NCI-H2107 (cell line): Measurements from ENCODE around the gene SUCNR1.
"Not testable (repeated sequence)": the region's sequence is repeated elsewhere in the genome, so short reads cannot be mapped to it uniquely, and the experiment has no call there.

Experiments
- DNase-seq: peaks from one replicate; lab custom pipeline; 2025; lab: John Stamatoyannopoulos, UW

Gene SUCNR1, protein sequence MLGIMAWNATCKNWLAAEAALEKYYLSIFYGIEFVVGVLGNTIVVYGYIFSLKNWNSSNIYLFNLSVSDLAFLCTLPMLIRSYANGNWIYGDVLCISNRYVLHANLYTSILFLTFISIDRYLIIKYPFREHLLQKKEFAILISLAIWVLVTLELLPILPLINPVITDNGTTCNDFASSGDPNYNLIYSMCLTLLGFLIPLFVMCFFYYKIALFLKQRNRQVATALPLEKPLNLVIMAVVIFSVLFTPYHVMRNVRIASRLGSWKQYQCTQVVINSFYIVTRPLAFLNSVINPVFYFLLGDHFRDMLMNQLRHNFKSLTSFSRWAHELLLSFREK

GRCh38 chr3:151873398-151873797, at the start of gene SUCNR1:
Gene SUCNR1, plus strand, starts transcription at chr3:151873643. Its CDS starts 6,250 bp downstream, at chr3:151879893.
- DNase-seq: no peak

- no peak for DNase-seq
Measured at GRCh38 chr3:151827816-151828215, 45.6 kb upstream of the SUCNR1 start.

GRCh38 chr3:151835751-151836525, 37.5 kb upstream of the SUCNR1 start:
- no peak for DNase-seq

- no peak for DNase-seq
Measured at GRCh38 chr3:151837057-151837456, 36.4 kb upstream of the SUCNR1 start.

GRCh38 chr3:151838574-151839312, 34.7 kb upstream of the SUCNR1 start:
- DNase-seq: peak; percentile 23

GRCh38 chr3:151839313-151839631, 34.2 kb upstream of the SUCNR1 start:
- no peak for DNase-seq

GRCh38 chr3:151841801-151842200, 31.6 kb upstream of the SUCNR1 start:
- DNase-seq: no peak

- no peak for DNase-seq
Measured at GRCh38 chr3:151843275-151843674, 30.2 kb upstream of the SUCNR1 start.

GRCh38 chr3:151845306-151845905, 28.0 kb upstream of the SUCNR1 start:
- no peak for DNase-seq

- DNase-seq: not testable (repeated sequence)
Measured at GRCh38 chr3:151850065-151850464, 23.4 kb upstream of the SUCNR1 start.

- DNase-seq: no peak
Measured at GRCh38 chr3:151852074-151852811, 21.2 kb upstream of the SUCNR1 start.

- no peak for DNase-seq
Measured at GRCh38 chr3:151856118-151856517, 17.3 kb upstream of the SUCNR1 start.

DNA sequence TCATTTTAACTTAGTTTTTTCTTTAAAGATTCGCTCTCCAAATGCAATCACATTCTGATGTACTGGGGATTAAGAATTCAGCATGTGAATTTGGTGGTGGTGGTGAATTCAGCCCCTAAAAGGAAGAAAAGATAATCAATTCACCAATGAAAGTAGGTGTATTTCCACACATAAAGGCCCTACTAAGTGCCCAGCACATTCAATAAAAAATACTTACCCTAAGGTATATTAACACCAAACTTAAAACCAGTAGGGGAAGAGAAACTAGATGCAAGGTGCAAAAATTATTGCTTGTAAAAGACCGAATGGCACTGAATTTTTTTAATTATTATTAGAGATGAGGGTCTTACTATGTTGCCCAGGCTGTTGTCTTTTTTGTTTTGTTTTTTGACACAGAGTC, 16.8 kb upstream of the SUCNR1 start:
- DNase-seq: no peak

GRCh38 chr3:151859233-151859673, 14.2 kb upstream of the SUCNR1 start:
- no peak for DNase-seq

GRCh38 chr3:151859905-151860304, 13.5 kb upstream of the SUCNR1 start:
- DNase-seq: no peak

- DNase-seq: no peak
Measured at GRCh38 chr3:151863611-151864010, 9.8 kb upstream of the SUCNR1 start.

DNA sequence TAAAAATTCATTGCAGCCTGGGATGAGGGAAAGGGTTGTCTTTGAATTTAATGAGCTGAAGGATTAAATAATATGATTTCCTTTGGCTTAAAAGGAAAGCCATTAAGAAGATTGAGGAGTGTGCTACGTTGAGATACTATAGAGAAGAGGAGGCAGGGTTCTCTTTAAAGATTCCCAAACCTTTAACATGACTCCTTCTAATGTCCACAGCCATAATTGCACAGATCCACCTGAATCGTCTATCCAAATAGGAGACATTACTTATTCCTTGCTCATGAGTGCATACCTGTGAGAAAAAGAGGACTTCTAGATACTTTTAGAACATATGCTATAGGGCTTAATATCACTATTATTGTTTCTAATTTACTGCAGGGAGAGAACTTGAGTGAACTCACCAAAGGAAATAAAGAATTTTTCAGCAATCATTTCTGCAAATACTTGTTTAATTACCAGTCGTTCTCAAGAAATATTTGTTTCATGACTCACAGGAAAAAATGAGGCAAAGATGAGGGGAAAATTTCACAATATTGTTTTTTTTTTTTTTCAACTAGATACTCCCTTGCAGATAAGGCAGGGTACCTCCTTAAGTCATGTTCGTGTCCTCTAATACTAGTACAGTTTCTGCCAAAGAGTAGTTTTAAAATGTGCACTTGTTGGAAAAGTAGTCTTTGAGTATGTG, 8.9 kb upstream of the SUCNR1 start:
- DNase-seq: no peak

GRCh38 chr3:151866711-151867410, 6.6 kb upstream of the SUCNR1 start:
- no peak for DNase-seq

DNA sequence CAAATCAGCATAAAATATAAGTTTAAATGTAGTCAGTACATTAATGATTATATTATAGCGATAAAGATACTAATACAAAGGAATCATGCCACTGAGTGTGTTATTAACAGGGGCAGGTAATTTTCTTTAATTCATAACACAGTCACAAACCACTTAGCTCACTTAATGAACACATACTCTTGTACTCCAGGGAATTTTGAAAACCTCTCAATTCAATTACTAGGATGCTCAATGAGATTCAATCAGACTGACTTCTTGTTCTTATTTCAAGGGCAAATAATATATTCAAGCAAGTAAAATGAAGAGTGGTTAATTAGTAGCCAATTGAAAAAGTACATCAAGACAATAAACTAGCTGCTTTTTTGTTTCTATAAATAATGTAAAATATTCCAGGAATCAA, 5.8 kb upstream of the SUCNR1 start:
- no peak for DNase-seq

GRCh38 chr3:151869181-151869580, 4.3 kb upstream of the SUCNR1 start:
- DNase-seq: no peak
